ENCODE data around the gene SOX18. TPM values are rescaled to one million over a fixed set of nuclear protein-coding genes. Genes with fewer than 3 reads are reported as not detected.
A peak's percentile ranks its signal among the peaks of the same experiment; 100 is the strongest.
"Not testable (repeated sequence)": the region's sequence is repeated elsewhere in the genome, so short reads cannot be mapped to it uniquely, and the experiment has no call there.

Gene SOX18
- total RNA-seq, 2 experiments from 2014 or later, result 0.13 to 0.21 TPM

DNA sequence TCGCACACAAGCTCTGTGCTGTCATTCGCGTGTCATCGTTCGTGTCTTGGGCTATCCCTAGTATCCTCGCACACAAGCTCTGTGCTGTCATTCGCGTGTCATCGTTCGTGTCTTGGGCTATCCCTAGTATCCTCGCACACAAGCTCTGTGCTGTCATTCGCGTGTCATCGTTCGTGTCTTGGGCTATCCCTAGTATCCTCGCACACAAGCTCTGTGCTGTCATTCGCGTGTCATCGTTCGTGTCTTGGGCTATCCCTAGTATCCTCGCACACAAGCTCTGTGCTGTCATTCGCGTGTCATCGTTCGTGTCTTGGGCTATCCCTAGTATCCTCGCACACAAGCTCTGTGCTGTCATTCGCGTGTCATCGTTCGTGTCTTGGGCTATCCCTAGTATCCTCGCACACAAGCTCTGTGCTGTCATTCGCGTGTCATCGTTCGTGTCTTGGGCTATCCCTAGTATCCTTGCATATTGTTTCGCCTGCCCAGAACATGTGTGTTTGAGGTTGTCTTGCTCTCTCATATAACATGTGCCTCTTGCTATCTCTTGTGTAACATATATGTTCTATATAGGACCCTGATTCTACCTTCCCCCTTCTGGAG, 37.9 kb upstream of the SOX18 start:
- H3K4me3 Mint-ChIP-seq; H3K36me3 Mint-ChIP-seq (ENCODE audit: low read depth); H3K27ac Mint-ChIP-seq; H3K9me3 Mint-ChIP-seq (ENCODE audit: insufficient read depth); CTCF ChIA-PET; POLR2A ChIA-PET; ATAC-seq; DNase-seq: not testable (repeated sequence)
- Mint-ChIP-seq H3K27me3 (ENCODE audit: low read depth) (peaks cover 24% of the 10 kb centered on the region), H3K4me1 (ENCODE audit: low read depth) (peaks cover 14% of the 10 kb centered on the region)

DNA sequence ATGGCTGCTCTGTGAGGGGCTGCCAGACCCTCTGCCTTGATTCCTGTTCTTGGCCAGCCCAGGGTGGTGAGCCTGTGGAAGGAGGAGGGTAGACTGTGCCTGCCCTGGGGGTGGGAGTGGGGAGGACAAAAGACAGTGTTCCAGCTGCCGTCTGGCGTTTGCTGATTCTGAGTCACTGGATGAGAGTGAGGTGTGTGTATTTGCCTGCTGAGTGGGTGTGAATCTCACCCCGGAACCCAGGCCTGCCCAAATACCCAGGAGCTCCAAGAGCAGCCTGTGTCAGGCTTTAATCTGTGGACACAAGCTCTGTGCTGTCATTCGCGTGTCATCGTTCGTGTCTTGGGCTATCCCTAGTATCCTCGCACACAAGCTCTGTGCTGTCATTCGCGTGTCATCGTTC, 37.4 kb upstream of the SOX18 start:
- no peaks in the 10 kb centered on the region for H3K9me3 Mint-ChIP-seq (ENCODE audit: insufficient read depth)
- DNase-seq (no peak), ATAC-seq (no peak)
- H3K27ac Mint-ChIP-seq, result no peak overlapping the region
- H3K36me3 Mint-ChIP-seq (ENCODE audit: low read depth), result no peaks in the 10 kb centered on the region
- ChIA-PET POLR2A (no interaction called here), CTCF (interaction anchor here (1.2 kb wide), 1 partner anchor 16 kb away, joined by 4 read pairs; no protein-coding TSS in a partner anchor)
- H3K4me1 Mint-ChIP-seq (ENCODE audit: low read depth), result peaks cover 19% of the 10 kb centered on the region
- H3K4me3 Mint-ChIP-seq, result no peak overlapping the region
- H3K27me3 Mint-ChIP-seq (ENCODE audit: low read depth), result peaks cover 24% of the 10 kb centered on the region

DNA sequence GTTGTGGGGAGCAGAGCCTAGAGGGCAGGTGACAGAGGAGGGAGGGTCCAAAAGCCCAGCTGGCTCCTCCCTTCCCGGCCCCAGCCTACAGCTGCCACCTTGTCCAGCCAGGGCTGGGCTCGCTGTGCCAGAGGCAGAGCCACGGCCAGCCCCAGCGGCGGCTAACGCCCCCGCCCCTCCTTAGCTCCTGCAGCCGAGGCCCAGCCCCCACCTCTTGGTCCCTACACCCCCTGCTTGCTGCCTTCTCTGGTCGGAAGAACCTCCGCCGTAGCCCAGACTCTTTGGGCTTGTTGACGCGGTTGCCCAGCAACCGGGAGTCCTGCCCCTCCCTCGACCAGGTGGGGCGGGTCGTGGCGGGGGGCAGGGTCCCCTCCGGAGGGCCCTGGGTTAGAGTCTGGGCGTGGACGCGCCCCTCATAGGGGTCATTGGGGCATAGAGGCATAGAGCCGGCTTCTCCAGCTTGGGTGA, 35.3 kb upstream of the SOX18 start:
- H3K36me3 Mint-ChIP-seq (ENCODE audit: low read depth), result no peaks in the 10 kb centered on the region
- no peak for ATAC-seq
- DNase-seq, result no peak
- peaks cover 24% of the 10 kb centered on the region for H3K27me3 Mint-ChIP-seq (ENCODE audit: low read depth)
- ChIA-PET POLR2A (no interaction called here), CTCF (interaction anchor here (1.3 to 3.1 kb wide), 6 partner anchors 14 to 88 kb away, joined by 3 to 48 read pairs (median 6); no protein-coding TSS in a partner anchor)
- no peaks in the 10 kb centered on the region for H3K9me3 Mint-ChIP-seq (ENCODE audit: insufficient read depth)
- H3K27ac Mint-ChIP-seq, result no peak overlapping the region
- peaks cover 35% of the 10 kb centered on the region for H3K4me1 Mint-ChIP-seq (ENCODE audit: low read depth)
- H3K4me3 Mint-ChIP-seq, result peak overlapping the region; percentile 71

DNA sequence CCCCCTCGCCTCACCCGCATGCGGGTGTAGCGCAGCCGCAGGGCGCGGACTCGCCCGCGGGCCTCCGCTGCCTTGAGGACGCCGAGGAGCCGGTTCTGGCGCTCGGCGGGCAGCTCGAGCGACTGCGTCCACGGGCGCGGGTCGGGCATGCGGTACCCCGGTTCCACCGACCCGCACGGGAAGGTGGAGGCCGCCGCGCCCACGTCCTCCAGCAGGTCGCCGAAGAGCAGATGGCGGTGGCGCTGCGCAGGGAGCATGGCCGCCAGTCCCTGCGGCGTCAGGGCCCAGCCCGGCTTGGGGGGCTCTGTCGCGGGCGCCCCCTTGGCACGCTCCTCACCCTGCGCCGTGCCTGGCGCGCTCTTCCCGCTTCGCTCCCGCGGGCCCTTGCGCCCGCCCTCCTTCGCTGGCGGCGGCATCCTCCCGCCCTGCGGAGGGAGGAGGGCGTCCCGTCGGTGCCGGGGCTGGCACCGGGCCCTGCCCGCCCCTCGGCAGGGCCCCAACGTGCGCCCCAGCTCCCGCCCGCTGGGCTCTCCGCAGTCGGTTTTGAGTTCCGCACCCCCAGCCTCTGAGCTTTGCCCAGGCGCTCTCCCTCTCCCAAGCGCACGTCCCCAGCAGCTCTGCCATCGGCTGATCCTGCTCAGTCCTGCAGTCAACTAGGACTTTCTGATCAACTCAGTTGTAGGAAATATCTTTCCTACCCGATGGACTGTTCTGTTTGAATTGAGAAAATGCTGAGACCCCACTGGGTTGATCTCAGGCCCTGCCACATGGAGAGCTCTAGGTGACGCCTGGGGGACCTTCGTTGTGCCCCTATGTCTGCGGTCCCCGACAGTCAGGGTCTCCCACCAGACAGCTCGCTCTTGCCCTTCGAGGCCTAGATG, 34.6 kb upstream of the SOX18 start, which contains the start of gene LKAAEAR1:
LKAAEAR1 (minus strand) TSS at position 595 of the 881 bp plus-strand sequence; CDS start at position 416, 179 bp downstream.
- Mint-ChIP-seq H3K4me1 (ENCODE audit: low read depth) (peaks cover 35% of the 10 kb centered on the region), H3K4me3 (peak within 1 kb of the TSS; percentile 71), H3K9me3 (ENCODE audit: insufficient read depth) (no peaks in the 10 kb centered on the region), H3K36me3 (ENCODE audit: low read depth) (peaks cover 2% of the 10 kb centered on the region), H3K27ac (no peak within 1 kb of the TSS), H3K27me3 (ENCODE audit: low read depth) (peaks cover 24% of the 10 kb centered on the region)
- ATAC-seq, result no peak
- POLR2A ChIA-PET, result interaction anchor here (0.8 kb wide), 1 partner anchor 169 kb away, joined by 3 read pairs; no protein-coding TSS in a partner anchor
- DNase-seq, result no peak
- CTCF ChIA-PET, result interaction anchor here (0.6 to 3.1 kb wide), 18 partner anchors 11 to 172 kb away, joined by 3 to 48 read pairs (median 4); partner anchors contain the start of gene SAMD10

DNA sequence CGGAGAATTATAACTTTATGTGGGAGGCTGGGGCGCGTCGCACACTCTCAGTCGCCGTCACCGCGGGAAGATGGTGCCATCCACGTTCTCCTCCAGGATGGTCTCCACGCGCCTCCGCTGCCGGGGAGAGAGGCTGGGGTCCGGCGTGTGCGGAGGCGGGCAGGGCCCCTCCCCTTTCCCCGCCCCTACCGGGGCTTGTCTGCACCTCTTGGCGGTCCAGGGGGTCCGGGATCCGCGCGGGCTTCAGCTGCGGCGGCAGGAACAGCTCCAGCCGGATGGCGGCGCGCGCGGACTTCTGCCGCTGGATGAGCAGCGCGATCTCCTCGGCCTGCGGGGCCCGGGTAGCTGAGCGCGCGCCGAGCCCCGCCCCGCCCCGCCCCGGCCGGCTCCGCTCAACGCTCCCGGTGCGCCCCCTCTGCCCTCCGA, 34.0 kb upstream of the SOX18 start:
- ATAC-seq (peak; percentile 48), DNase-seq (peak; percentile 78)
- Mint-ChIP-seq H3K27me3 (ENCODE audit: low read depth) (peaks cover 19% of the 10 kb centered on the region), H3K36me3 (ENCODE audit: low read depth) (peaks cover 6% of the 10 kb centered on the region), H3K4me3 (peak overlapping the region; percentile 69), H3K27ac (no peak overlapping the region), H3K4me1 (ENCODE audit: low read depth) (peaks cover 35% of the 10 kb centered on the region), H3K9me3 (ENCODE audit: insufficient read depth) (no peaks in the 10 kb centered on the region)
- CTCF ChIA-PET, result interaction anchor here (0.6 to 3.1 kb wide), 18 partner anchors 10 to 173 kb away, joined by 3 to 48 read pairs (median 4); partner anchors contain the start of gene SAMD10
- POLR2A ChIA-PET, result interaction anchor here (0.8 kb wide), 1 partner anchor 170 kb away, joined by 3 read pairs; no protein-coding TSS in a partner anchor

DNA sequence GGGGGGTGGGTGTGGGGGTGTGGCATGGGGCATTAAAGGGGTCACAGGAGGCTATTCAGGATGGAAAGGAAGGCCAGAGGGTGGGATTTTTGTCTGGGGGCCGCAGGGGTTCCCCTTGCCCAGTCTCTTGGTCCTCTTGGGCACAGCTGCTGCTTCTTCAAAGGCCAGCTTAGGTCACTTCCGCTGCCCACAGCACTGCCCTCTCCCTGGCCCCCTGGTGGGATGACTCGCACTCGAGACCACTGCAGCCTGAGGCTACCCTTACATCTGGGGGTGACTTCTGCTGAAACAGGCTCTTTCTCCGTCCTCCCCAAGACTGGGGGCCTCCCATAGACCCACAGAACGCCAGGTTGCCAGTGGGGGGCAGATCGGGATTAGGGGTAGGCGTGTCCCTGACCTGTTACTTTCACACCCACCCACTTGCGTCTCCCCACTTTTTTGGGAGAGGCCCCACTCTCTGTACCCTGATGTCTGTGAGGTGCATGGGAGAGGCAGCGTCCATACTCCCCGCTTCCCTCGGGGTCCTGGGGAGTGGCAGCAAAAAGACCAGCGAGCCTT, 33.5 kb upstream of the SOX18 start:
- POLR2A ChIA-PET, result interaction anchor here (0.7 to 0.8 kb wide), 2 partner anchors 171 to 173 kb away, joined by 3 read pairs; partner anchors contain the start of gene PCMTD2
- Mint-ChIP-seq H3K9me3 (ENCODE audit: insufficient read depth) (no peaks in the 10 kb centered on the region), H3K27ac (no peak overlapping the region), H3K27me3 (ENCODE audit: low read depth) (peaks cover 16% of the 10 kb centered on the region), H3K4me1 (ENCODE audit: low read depth) (peaks cover 35% of the 10 kb centered on the region), H3K36me3 (ENCODE audit: low read depth) (peaks cover 8% of the 10 kb centered on the region), H3K4me3 (peak overlapping the region; percentile 69)
- ATAC-seq (no peak), DNase-seq (no peak)
- CTCF ChIA-PET, result interaction anchor here (1.1 to 3.1 kb wide), 11 partner anchors 10 to 103 kb away, joined by 3 to 48 read pairs (median 4); partner anchors contain the start of genes NPBWR2 and SAMD10

DNA sequence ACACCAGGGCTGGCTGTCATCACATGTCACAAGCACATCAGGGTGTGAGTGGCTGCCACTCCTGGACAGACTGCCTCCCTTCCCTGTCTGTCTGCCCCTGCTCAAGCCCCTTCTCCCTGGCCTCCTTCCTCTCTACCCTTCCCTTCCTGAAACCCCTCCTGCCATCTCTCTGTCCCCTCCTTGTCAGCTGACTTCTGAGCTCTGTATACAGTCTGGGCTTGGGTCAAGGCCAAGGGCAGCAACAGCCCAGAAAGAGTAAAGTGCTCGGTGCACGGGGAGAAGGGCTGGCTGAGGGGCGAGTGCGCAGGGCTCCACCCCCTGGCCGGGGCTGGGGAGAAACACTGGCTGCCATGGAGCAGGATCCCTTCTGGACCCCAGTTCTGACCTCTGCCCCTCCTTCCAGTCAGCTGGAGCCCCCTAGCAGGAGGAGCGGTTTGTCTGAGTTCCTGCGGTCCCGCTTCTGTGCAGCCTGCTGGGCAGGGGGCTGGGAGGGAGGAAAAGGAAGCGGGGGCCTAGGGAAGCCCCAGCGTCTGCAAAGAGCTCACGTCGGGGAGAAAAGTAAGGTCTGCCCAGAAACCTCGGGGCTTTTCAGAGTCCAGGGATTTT, 32.8 kb upstream of the SOX18 start:
- Mint-ChIP-seq H3K4me3 (peak overlapping the region; percentile 60), H3K27me3 (ENCODE audit: low read depth) (peaks cover 16% of the 10 kb centered on the region), H3K36me3 (ENCODE audit: low read depth) (peaks cover 11% of the 10 kb centered on the region), H3K9me3 (ENCODE audit: insufficient read depth) (no peaks in the 10 kb centered on the region), H3K27ac (peak overlapping the region; percentile 25), H3K4me1 (ENCODE audit: low read depth) (peaks cover 36% of the 10 kb centered on the region)
- no peak for ATAC-seq
- DNase-seq, result no peak
- CTCF ChIA-PET, result interaction anchor here (1.6 to 3.1 kb wide), 5 partner anchors 18 to 44 kb away, joined by 3 to 48 read pairs (median 6); partner anchors contain the start of gene NPBWR2
- POLR2A ChIA-PET, result interaction anchor here (0.7 kb wide), 2 partner anchors 39 to 174 kb away, joined by 3 read pairs; partner anchors contain the start of gene PCMTD2

DNA sequence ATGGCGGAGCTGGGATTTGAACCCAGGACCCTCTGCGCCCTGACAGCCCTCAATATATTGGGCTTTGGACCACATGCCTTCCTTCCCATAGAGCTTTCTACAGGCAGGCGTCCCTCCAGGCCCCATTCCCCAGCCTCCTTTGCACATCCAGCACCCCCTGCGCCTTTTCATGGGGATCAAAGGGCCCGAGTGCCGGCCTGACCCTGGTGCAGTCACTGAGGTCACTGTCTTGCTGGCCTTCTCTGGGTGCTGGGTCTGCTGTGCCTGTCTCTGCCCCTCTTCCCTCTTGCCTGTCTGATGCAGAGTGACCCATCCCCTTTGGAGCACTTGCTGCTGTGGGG, 32.2 kb upstream of the SOX18 start:
- Mint-ChIP-seq H3K27me3 (ENCODE audit: low read depth) (peaks cover 16% of the 10 kb centered on the region), H3K9me3 (ENCODE audit: insufficient read depth) (no peaks in the 10 kb centered on the region), H3K4me3 (no peak overlapping the region), H3K27ac (no peak overlapping the region), H3K36me3 (ENCODE audit: low read depth) (peaks cover 15% of the 10 kb centered on the region), H3K4me1 (ENCODE audit: low read depth) (peaks cover 40% of the 10 kb centered on the region)
- POLR2A ChIA-PET, result interaction anchor here (0.7 kb wide), 1 partner anchor 39 kb away, joined by 3 read pairs; no protein-coding TSS in a partner anchor
- ATAC-seq (no peak), DNase-seq (no peak)
- CTCF ChIA-PET, result interaction anchor here (1.1 to 2.7 kb wide), 3 partner anchors 21 to 39 kb away, joined by 3 to 20 read pairs (median 3); partner anchors contain the start of gene NPBWR2

DNA sequence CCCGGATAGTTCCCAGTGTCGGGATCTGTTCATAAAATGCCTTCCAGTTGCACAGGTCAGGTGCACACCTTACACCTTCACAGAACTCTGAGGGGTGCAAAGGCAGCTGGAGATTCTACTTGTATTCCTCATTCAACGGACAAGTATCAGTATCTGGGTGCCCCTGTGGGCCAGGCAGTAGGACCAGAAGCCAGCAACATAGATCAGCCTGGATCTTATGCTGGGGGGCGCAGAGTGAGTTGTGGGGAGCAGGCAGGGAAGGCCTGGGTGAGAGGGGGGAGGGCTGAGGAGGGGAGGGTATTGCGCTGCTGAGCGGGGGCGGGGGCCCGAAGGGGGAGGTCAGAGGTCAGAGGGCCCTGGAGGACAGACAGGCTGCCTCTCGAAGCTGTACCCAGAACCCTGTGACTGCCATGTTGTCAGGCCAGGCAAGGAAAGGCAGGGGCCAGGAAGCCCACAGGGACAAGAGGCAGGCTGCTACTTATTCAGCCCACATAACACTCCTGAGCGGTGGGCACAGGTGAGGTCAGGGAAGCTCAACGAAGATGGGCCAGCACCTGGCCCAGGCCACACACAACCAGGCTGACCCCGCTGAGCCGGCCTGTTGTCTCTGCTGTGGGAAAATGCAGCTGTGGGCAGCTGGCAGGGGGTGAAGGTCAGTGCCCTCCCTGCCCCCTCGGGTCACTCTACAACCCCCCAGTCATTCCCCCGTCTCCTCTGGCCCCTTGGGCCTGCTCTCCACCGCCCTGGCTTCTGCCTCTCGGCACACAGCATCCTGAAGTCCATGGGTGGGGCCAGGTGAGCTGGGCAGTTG, 31.6 kb upstream of the SOX18 start:
- ATAC-seq, result no peak

More for the DNA sequence above, 31.6 kb upstream of the SOX18 start:
- Mint-ChIP-seq H3K36me3 (ENCODE audit: low read depth) (peaks cover 21% of the 10 kb centered on the region), H3K4me3 (peak overlapping the region; percentile 77), H3K4me1 (ENCODE audit: low read depth) (peaks cover 46% of the 10 kb centered on the region), H3K27me3 (ENCODE audit: low read depth) (peaks cover 13% of the 10 kb centered on the region), H3K27ac (peak overlapping the region; percentile 73), H3K9me3 (ENCODE audit: insufficient read depth) (no peaks in the 10 kb centered on the region)
- CTCF ChIA-PET, result interaction anchor here (0.9 to 2.7 kb wide), 5 partner anchors 21 to 102 kb away, joined by 3 to 20 read pairs (median 3); partner anchors contain the start of genes NPBWR2, PRPF6 and SAMD10
- no peak for DNase-seq
- POLR2A ChIA-PET, result no interaction called here

All from activated CD8-positive, alpha-beta T cell treated with anti-CD3 and anti-CD28 coated beads, Interleukin-2, amount 10 ng/mL, durations not matched to agents 7 days and 5 days (primary cell).